Jurkat, Clone E6-1 (cell line): ENCODE data around the gene HLA-DPB1.
"Not testable (repeated sequence)": the region's sequence is repeated elsewhere in the genome, so short reads cannot be mapped to it uniquely, and the experiment has no call there.

Experiments used
- DNase-seq: peaks from one replicate; pipeline ENCODE4 v3.0.0-alpha.2; 2011; ENCODE audit warnings: low read depth, low spot score
- H3K4me3 ChIP-seq: 2 replicates; pipeline ENCODE4 v1.5.1; 2011; ENCODE audit warnings: mild to moderate bottlenecking, low read length, control low read depth, moderate library complexity

Gene HLA-DPB1

GRCh38 chr6:33092385-33092784 lies 16.6 kb downstream of the HLA-DPB1 start:
- DNase-seq: no peak
- no peak overlapping the region for H3K4me3 ChIP-seq

- no peak overlapping the region for H3K4me3 ChIP-seq
- DNase-seq: no peak
Measured at GRCh38 chr6:33093855-33094254, 18.1 kb downstream of the HLA-DPB1 start.

GRCh38 chr6:33095681-33096080 lies 19.9 kb downstream of the HLA-DPB1 start:
- no peak for DNase-seq
- no peak overlapping the region for H3K4me3 ChIP-seq

- not testable (repeated sequence) for H3K4me3 ChIP-seq, DNase-seq
Measured at GRCh38 chr6:33101121-33101737, 25.4 kb downstream of the HLA-DPB1 start.

GRCh38 chr6:33103776-33104175 lies 28.0 kb downstream of the HLA-DPB1 start:
- no peak overlapping the region for H3K4me3 ChIP-seq
- DNase-seq: no peak

GRCh38 chr6:33104887-33105286 lies 29.1 kb downstream of the HLA-DPB1 start:
- no peak for DNase-seq
- no peak overlapping the region for H3K4me3 ChIP-seq

- H3K4me3 ChIP-seq: no peak overlapping the region
- DNase-seq: no peak
Measured at GRCh38 chr6:33105386-33105785, 29.6 kb downstream of the HLA-DPB1 start.

- no peak for DNase-seq
- no peak overlapping the region for H3K4me3 ChIP-seq
Measured at GRCh38 chr6:33105916-33106871, 30.4 kb downstream of the HLA-DPB1 start.

- H3K4me3 ChIP-seq: no peak overlapping the region
- no peak for DNase-seq
Measured at GRCh38 chr6:33107641-33108040, 31.9 kb downstream of the HLA-DPB1 start.

- DNase-seq: no peak
- H3K4me3 ChIP-seq: no peak overlapping the region
Measured at GRCh38 chr6:33108307-33108706, 32.5 kb downstream of the HLA-DPB1 start.

GRCh38 chr6:33112148-33112547 lies 36.4 kb downstream of the HLA-DPB1 start:
- H3K4me3 ChIP-seq: no peak overlapping the region
- peak; percentile 49 for DNase-seq

GRCh38 chr6:33113755-33114154 lies 38.0 kb downstream of the HLA-DPB1 start:
- no peak overlapping the region for H3K4me3 ChIP-seq
- DNase-seq: no peak

- no peak overlapping the region for H3K4me3 ChIP-seq
- DNase-seq: no peak
Measured at GRCh38 chr6:33114406-33114805, 38.6 kb downstream of the HLA-DPB1 start.

GRCh38 chr6:33116417-33116816 lies 40.6 kb downstream of the HLA-DPB1 start:
- no peak for DNase-seq
- no peak overlapping the region for H3K4me3 ChIP-seq

GRCh38 chr6:33116841-33117711 lies 41.3 kb downstream of the HLA-DPB1 start:
- DNase-seq: no peak
- H3K4me3 ChIP-seq: no peak overlapping the region

GRCh38 chr6:33117811-33118277 lies 42.1 kb downstream of the HLA-DPB1 start:
- no peak overlapping the region for H3K4me3 ChIP-seq

GRCh38 chr6:33118525-33119123 lies 42.8 kb downstream of the HLA-DPB1 start:
- H3K4me3 ChIP-seq: no peak overlapping the region

More at GRCh38 chr6:33117811-33118277, 42.1 kb downstream of the HLA-DPB1 start:
- DNase-seq: no peak

GRCh38 chr6:33120001-33120400 lies 44.2 kb downstream of the HLA-DPB1 start:
- H3K4me3 ChIP-seq: no peak overlapping the region
- no peak for DNase-seq

More at GRCh38 chr6:33118525-33119123, 42.8 kb downstream of the HLA-DPB1 start:
- peak; percentile 63 for DNase-seq

GRCh38 chr6:33123181-33123580 lies 47.4 kb downstream of the HLA-DPB1 start:
- no peak overlapping the region for H3K4me3 ChIP-seq

More at GRCh38 chr6:33123181-33123580, 47.4 kb downstream of the HLA-DPB1 start:
- DNase-seq: no peak
